Jurkat, Clone E6-1 (cell line): Measurements from ENCODE around the gene SLC32A1.

Experiments used
- DNase-seq: peaks from one replicate; pipeline ENCODE4 v3.0.0-alpha.2; 2011; ENCODE audit warnings: low read depth, low spot score
- H3K4me3 ChIP-seq: 2 replicates; pipeline ENCODE4 v1.5.1; 2011; ENCODE audit warnings: mild to moderate bottlenecking, low read length, control low read depth, moderate library complexity

The SLC32A1 gene

GRCh38 chr20:38747495-38748096, 23.3 kb downstream of the SLC32A1 start:
- H3K4me3 ChIP-seq, result peak overlapping the region; percentile 34
- no peak for DNase-seq

- H3K4me3 ChIP-seq, result peak within 1 kb of the TSS; percentile 94
- DNase-seq, result peak; percentile 77
Measured at GRCh38 chr20:38748097-38748860, 24.0 kb downstream of the SLC32A1 start, which contains the start of gene ACTR5. Gene ACTR5, plus strand, starts transcription at chr20:38748460. Its CDS starts 19 bp downstream, at chr20:38748479.

- no peak for DNase-seq
- H3K4me3 ChIP-seq, result peak overlapping the region; percentile 94
Measured at GRCh38 chr20:38748861-38749149, 24.5 kb downstream of the SLC32A1 start.

GRCh38 chr20:38751360-38751976, 27.2 kb downstream of the SLC32A1 start:
- peak; percentile 55 for DNase-seq
- no peak overlapping the region for H3K4me3 ChIP-seq

GRCh38 chr20:38752029-38752428, 27.7 kb downstream of the SLC32A1 start:
- H3K4me3 ChIP-seq, result no peak overlapping the region
- DNase-seq, result no peak

GRCh38 chr20:38754924-38755323, 30.6 kb downstream of the SLC32A1 start:
- no peak for DNase-seq
- H3K4me3 ChIP-seq, result no peak overlapping the region

- no peak for DNase-seq
- no peak overlapping the region for H3K4me3 ChIP-seq
Measured at GRCh38 chr20:38755324-38755910, 31.1 kb downstream of the SLC32A1 start.

GRCh38 chr20:38757145-38757775, 33.0 kb downstream of the SLC32A1 start:
- no peak overlapping the region for H3K4me3 ChIP-seq
- DNase-seq, result no peak

- no peak overlapping the region for H3K4me3 ChIP-seq
- no peak for DNase-seq
Measured at GRCh38 chr20:38759106-38759505, 34.8 kb downstream of the SLC32A1 start.

- no peak overlapping the region for H3K4me3 ChIP-seq
- no peak for DNase-seq
Measured at GRCh38 chr20:38760978-38761377, 36.7 kb downstream of the SLC32A1 start.

GRCh38 chr20:38762174-38762573, 37.9 kb downstream of the SLC32A1 start:
- no peak for DNase-seq
- H3K4me3 ChIP-seq, result no peak overlapping the region

GRCh38 chr20:38763616-38764015, 39.3 kb downstream of the SLC32A1 start:
- DNase-seq, result no peak
- H3K4me3 ChIP-seq, result no peak overlapping the region

GRCh38 chr20:38764567-38765318, 40.5 kb downstream of the SLC32A1 start:
- DNase-seq, result no peak
- no peak overlapping the region for H3K4me3 ChIP-seq

- no peak overlapping the region for H3K4me3 ChIP-seq
- no peak for DNase-seq
Measured at GRCh38 chr20:38766071-38766470, 41.8 kb downstream of the SLC32A1 start.

GRCh38 chr20:38769376-38770295, 45.4 kb downstream of the SLC32A1 start:
- H3K4me3 ChIP-seq, result no peak overlapping the region
- no peak for DNase-seq

- no peak overlapping the region for H3K4me3 ChIP-seq
- DNase-seq, result no peak
Measured at GRCh38 chr20:38770546-38770945, 46.3 kb downstream of the SLC32A1 start.

GRCh38 chr20:38770970-38771369, 46.7 kb downstream of the SLC32A1 start:
- no peak overlapping the region for H3K4me3 ChIP-seq
- no peak for DNase-seq

- DNase-seq, result no peak
- no peak overlapping the region for H3K4me3 ChIP-seq
Measured at GRCh38 chr20:38771621-38772020, 47.3 kb downstream of the SLC32A1 start.
